Measurements from ENCODE around the gene HTRA2.

GRCh38 chr2:74511104-74511989 is 18.4 kb upstream of the HTRA2 start:
- TF ChIP-seq, protein P1, sequence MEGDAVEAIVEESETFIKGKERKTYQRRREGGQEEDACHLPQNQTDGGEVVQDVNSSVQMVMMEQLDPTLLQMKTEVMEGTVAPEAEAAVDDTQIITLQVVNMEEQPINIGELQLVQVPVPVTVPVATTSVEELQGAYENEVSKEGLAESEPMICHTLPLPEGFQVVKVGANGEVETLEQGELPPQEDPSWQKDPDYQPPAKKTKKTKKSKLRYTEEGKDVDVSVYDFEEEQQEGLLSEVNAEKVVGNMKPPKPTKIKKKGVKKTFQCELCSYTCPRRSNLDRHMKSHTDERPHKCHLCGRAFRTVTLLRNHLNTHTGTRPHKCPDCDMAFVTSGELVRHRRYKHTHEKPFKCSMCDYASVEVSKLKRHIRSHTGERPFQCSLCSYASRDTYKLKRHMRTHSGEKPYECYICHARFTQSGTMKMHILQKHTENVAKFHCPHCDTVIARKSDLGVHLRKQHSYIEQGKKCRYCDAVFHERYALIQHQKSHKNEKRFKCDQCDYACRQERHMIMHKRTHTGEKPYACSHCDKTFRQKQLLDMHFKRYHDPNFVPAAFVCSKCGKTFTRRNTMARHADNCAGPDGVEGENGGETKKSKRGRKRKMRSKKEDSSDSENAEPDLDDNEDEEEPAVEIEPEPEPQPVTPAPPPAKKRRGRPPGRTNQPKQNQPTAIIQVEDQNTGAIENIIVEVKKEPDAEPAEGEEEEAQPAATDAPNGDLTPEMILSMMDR (IDR thresholded peaks at IDR 0.05), result no peak
- TF ChIP-seq POLR2A (IDR thresholded peaks at IDR 0.05), result no peak
